HG02588 (cell line): Measurements from ENCODE around the gene LAGE3.

Experiments
- ATAC-seq: cut with Tn5 transposase; IDR thresholded peaks from one replicate; pipeline ENCODE4 v1.9.1; 2021; ENCODE audit warnings: mild to moderate bottlenecking, moderate library complexity; ENCODE audit not compliant: unreplicated experiment

LAGE3 gene

GRCh38 chrX:154481195-154481594 lies 2.1 kb upstream of the LAGE3 start:
- ATAC-seq, result no peak

- ATAC-seq, result no peak
These were observed 1.1 kb downstream of the LAGE3 start for GRCh38 chrX:154477891-154478477.

- no peak for ATAC-seq
These were observed 2.3 kb downstream of the LAGE3 start for GRCh38 chrX:154476821-154477220.

GRCh38 chrX:154473683-154474082 lies 5.4 kb downstream of the LAGE3 start:
- no peak for ATAC-seq

GRCh38 chrX:154472685-154473632 lies 6.1 kb downstream of the LAGE3 start:
- ATAC-seq, result no peak

GRCh38 chrX:154471839-154472684 lies 7.0 kb downstream of the LAGE3 start:
- no peak for ATAC-seq

- ATAC-seq, result no peak
These were observed 8.0 kb downstream of the LAGE3 start for GRCh38 chrX:154470914-154471568.

GRCh38 chrX:154470434-154470833 lies 8.6 kb downstream of the LAGE3 start:
- no peak for ATAC-seq

GRCh38 chrX:154469880-154470279 lies 9.2 kb downstream of the LAGE3 start:
- ATAC-seq, result no peak

GRCh38 chrX:154469114-154469513 lies 10.0 kb downstream of the LAGE3 start:
- no peak for ATAC-seq

GRCh38 chrX:154468217-154468616 lies 10.9 kb downstream of the LAGE3 start:
- ATAC-seq, result no peak

- ATAC-seq, result no peak
These were observed 11.5 kb downstream of the LAGE3 start for GRCh38 chrX:154467556-154467955.

- ATAC-seq, result no peak
These were observed 12.2 kb downstream of the LAGE3 start for GRCh38 chrX:154466907-154467306.

GRCh38 chrX:154466036-154466435 lies 13.0 kb downstream of the LAGE3 start:
- ATAC-seq, result no peak

- no peak for ATAC-seq
These were observed 13.5 kb downstream of the LAGE3 start for GRCh38 chrX:154465601-154466000.

GRCh38 chrX:154464806-154465365 lies 14.2 kb downstream of the LAGE3 start:
- no peak for ATAC-seq

- no peak for ATAC-seq
These were observed 15.4 kb downstream of the LAGE3 start for GRCh38 chrX:154463611-154464220.

- ATAC-seq, result no peak
These were observed 16.7 kb downstream of the LAGE3 start for GRCh38 chrX:154462396-154462795.

GRCh38 chrX:154460326-154460725 lies 18.8 kb downstream of the LAGE3 start:
- no peak for ATAC-seq

GRCh38 chrX:154459832-154460231 lies 19.2 kb downstream of the LAGE3 start:
- no peak for ATAC-seq
